H9 (cell line): ENCODE data around the gene HES3. TPM values are rescaled to one million over a fixed set of nuclear protein-coding genes. Genes with fewer than 3 reads are reported as not detected.

Experiments
- DNase-seq: peaks from one replicate; pipeline ENCODE4 v3.0.0-alpha.2; 2017
- H2AFZ ChIP-seq: one replicate; pipeline ENCODE4 v1.6.1; 2013; ENCODE audit warnings: mild to moderate bottlenecking, low read length, control low read depth, moderate library complexity
- H2AK5ac ChIP-seq: 2 replicates; pipeline ENCODE4 v1.6.1; 2013; ENCODE audit warnings: low read length, control low read depth, mixed read lengths; ENCODE audit not compliant: insufficient read length
- H2BK120ac ChIP-seq: one replicate; pipeline ENCODE4 v1.6.1; 2013; ENCODE audit warnings: low read depth, mild to moderate bottlenecking, low read length, control low read depth, inconsistent platforms; ENCODE audit not compliant: poor library complexity, severe bottlenecking
- H2BK12ac ChIP-seq: 2 replicates; pipeline ENCODE4 v1.6.1; 2013; ENCODE audit warnings: low read length, control low read depth, mixed read lengths, low read depth; ENCODE audit not compliant: insufficient read length
- H2BK15ac ChIP-seq: 2 replicates; pipeline ENCODE4 v1.6.1; 2013; ENCODE audit warnings: low read depth, low read length, control low read depth
- H2BK20ac ChIP-seq: one replicate; pipeline ENCODE4 v1.6.1; 2013; ENCODE audit warnings: low read depth, mild to moderate bottlenecking, low read length, control low read depth, inconsistent platforms; ENCODE audit not compliant: poor library complexity, severe bottlenecking
- H2BK5ac ChIP-seq: 2 replicates; pipeline ENCODE4 v1.6.1; 2013; ENCODE audit warnings: low read length, control low read depth, mixed read lengths; ENCODE audit not compliant: insufficient read length
- H3K14ac ChIP-seq: 2 replicates; pipeline ENCODE4 v1.6.1; 2013; ENCODE audit warnings: low read length, control low read depth; ENCODE audit not compliant: insufficient read depth
- H3K18ac ChIP-seq: 2 replicates; pipeline ENCODE4 v1.6.1; 2013; ENCODE audit warnings: low read depth, mild to moderate bottlenecking, mixed read lengths, low read length, control low read depth; ENCODE audit not compliant: insufficient read length
- H3K23ac ChIP-seq: 2 replicates; pipeline ENCODE4 v1.6.1; 2013; ENCODE audit warnings: low read length, control low read depth, mixed read lengths, low read depth; ENCODE audit not compliant: insufficient read length
- H3K23me2 ChIP-seq: 2 replicates; pipeline ENCODE4 v1.6.1; 2013; ENCODE audit warnings: low read depth, mild to moderate bottlenecking, mixed read lengths, low read length, control low read depth; ENCODE audit not compliant: insufficient read length, poor library complexity, severe bottlenecking
- H3K27ac ChIP-seq: 2 replicates; pipeline ENCODE4 v1.5.1; 2013; ENCODE audit warnings: low read length, control low read depth, mixed read lengths, low read depth; ENCODE audit not compliant: insufficient read length
- H3K27me3 ChIP-seq: 2 replicates; pipeline ENCODE4 v1.6.1; 2013; ENCODE audit warnings: low read length, control low read depth, inconsistent platforms; ENCODE audit not compliant: insufficient read depth
- H3K4ac ChIP-seq: 2 replicates; pipeline ENCODE4 v1.6.1; 2013; ENCODE audit warnings: low read depth, mild to moderate bottlenecking, control low read depth, inconsistent platforms, low read length, moderate library complexity
- H3K4me1 ChIP-seq: 2 replicates; pipeline ENCODE4 v1.6.1; 2013; ENCODE audit warnings: low read length, control low read depth, inconsistent platforms; ENCODE audit not compliant: insufficient read depth
- H3K4me2 ChIP-seq: 2 replicates; pipeline ENCODE4 v1.6.1; 2013; ENCODE audit warnings: low read length, control low read depth, mixed read lengths; ENCODE audit not compliant: insufficient read length, insufficient read depth
- H3K56ac ChIP-seq: 2 replicates; pipeline ENCODE4 v1.6.1; 2013; ENCODE audit warnings: low read depth, mild to moderate bottlenecking, mixed read lengths, low read length, control low read depth; ENCODE audit not compliant: insufficient read length
- H3K79me1 ChIP-seq: 2 replicates; pipeline ENCODE4 v1.6.1; 2013; ENCODE audit warnings: low read depth, mild to moderate bottlenecking, moderate library complexity, low read length, control low read depth, inconsistent platforms; ENCODE audit not compliant: insufficient read depth, poor library complexity, severe bottlenecking
- H3K79me2 ChIP-seq: 2 replicates; pipeline ENCODE4 v1.6.1; 2013; ENCODE audit warnings: low read length, control low read depth, inconsistent platforms; ENCODE audit not compliant: insufficient read depth
- H3K9ac ChIP-seq: 2 replicates; pipeline ENCODE4 v1.6.1; 2013; ENCODE audit warnings: low read length, control low read depth, mixed read lengths; ENCODE audit not compliant: insufficient read length; ENCODE audit errors: extremely low read depth
- H3K9me3 ChIP-seq: one replicate; pipeline ENCODE4 v1.6.1; 2013; ENCODE audit warnings: low read depth, low read length, inconsistent platforms; ENCODE audit not compliant: control insufficient read depth
- H3T11ph ChIP-seq: one replicate; pipeline ENCODE4 v1.6.1; 2013; ENCODE audit warnings: mild to moderate bottlenecking, low read length, control low read depth, inconsistent platforms
- H4K20me1 ChIP-seq: one replicate; pipeline ENCODE4 v1.6.1; 2013; ENCODE audit not compliant: control insufficient read depth, insufficient read length, insufficient read depth
- H4K5ac ChIP-seq: 2 replicates; pipeline ENCODE4 v1.6.1; 2013; ENCODE audit warnings: low read depth, mild to moderate bottlenecking, mixed read lengths, low read length, control low read depth; ENCODE audit not compliant: insufficient read length
- H4K8ac ChIP-seq: replicated peaks from 2 replicates; pipeline ENCODE4 v1.6.1; 2013; ENCODE audit warnings: low read length, control low read depth, mixed read lengths, low read depth; ENCODE audit not compliant: insufficient read length
- H4K91ac ChIP-seq: 2 replicates; pipeline ENCODE4 v1.6.1; 2013; ENCODE audit warnings: low read depth, mild to moderate bottlenecking, moderate library complexity, mixed read lengths, low read length, control low read depth; ENCODE audit not compliant: insufficient read length
- H3K27ac Mint-ChIP-seq, 3 experiments: 2 replicates in 2 of 3; 3 replicates in 1 of 3; pipeline ENCODE4 v1.8.0; 2020 to 2021; ENCODE audit warnings: mixed read lengths in 3 of 3, mild to moderate bottlenecking in 1 of 3, moderate library complexity in 1 of 3
- H3K27me3 Mint-ChIP-seq: 2 replicates; pipeline ENCODE4 v1.8.0; 2021; ENCODE audit warnings: low read depth, mild to moderate bottlenecking, moderate library complexity, mixed read lengths
- H3K36me3 Mint-ChIP-seq, 3 experiments: 2 replicates in 2 of 3; 3 replicates in 1 of 3; pipeline ENCODE4 v1.8.0; 2020 to 2021; ENCODE audit warnings: low read depth in 3 of 3, mixed read lengths in 3 of 3; ENCODE audit not compliant: insufficient read depth in 1 of 3
- H3K4me1 Mint-ChIP-seq, 2 experiments: 2 replicates each; pipeline ENCODE4 v1.8.0; 2020; ENCODE audit warnings: mixed read lengths in 2 of 2
- H3K4me3 Mint-ChIP-seq, 2 experiments: 2 replicates in 1 of 2; 3 replicates in 1 of 2; pipeline ENCODE4 v1.8.0; 2020 to 2021; ENCODE audit warnings: mild to moderate bottlenecking in 2 of 2, mixed read lengths in 2 of 2, moderate library complexity in 1 of 2
- H3K9me3 Mint-ChIP-seq, 2 experiments: 2 replicates in 1 of 2; 3 replicates in 1 of 2; pipeline ENCODE4 v1.8.0; 2020; ENCODE audit warnings: mild to moderate bottlenecking in 2 of 2, mixed read lengths in 2 of 2, moderate library complexity in 1 of 2
- CTCF ChIP-seq: fragments of 200-600 bp; sonication (generic); conservative IDR thresholded peaks from 3 replicates; pipeline ENCODE4 v1.8.0; 2021; ENCODE audit warnings: antibody characterized with exemption, mild to moderate bottlenecking
- WGBS: extraction: QIAGEN DNeasy Blood & Tissue Kit; methylation state at CpG from one replicate; pipeline ENCODE4 v1.1.7; 2013; ENCODE audit warnings: missing lambda C conversion rate, low lambda C conversion rate, mixed read lengths; ENCODE audit not compliant: insufficient read length; ENCODE audit errors: extremely low coverage; 5-methylcytosine and 5-hydroxymethylcytosine counted together
- total RNA-seq: library from RNA; stranded (reverse); gene quantifications from 2 replicates; pipeline ENCODE4 v1.2.1, GENCODE V29; 2021

Gene HES3
- total RNA-seq, 1 experiment from 2014 or later = 89.9 TPM

DNA sequence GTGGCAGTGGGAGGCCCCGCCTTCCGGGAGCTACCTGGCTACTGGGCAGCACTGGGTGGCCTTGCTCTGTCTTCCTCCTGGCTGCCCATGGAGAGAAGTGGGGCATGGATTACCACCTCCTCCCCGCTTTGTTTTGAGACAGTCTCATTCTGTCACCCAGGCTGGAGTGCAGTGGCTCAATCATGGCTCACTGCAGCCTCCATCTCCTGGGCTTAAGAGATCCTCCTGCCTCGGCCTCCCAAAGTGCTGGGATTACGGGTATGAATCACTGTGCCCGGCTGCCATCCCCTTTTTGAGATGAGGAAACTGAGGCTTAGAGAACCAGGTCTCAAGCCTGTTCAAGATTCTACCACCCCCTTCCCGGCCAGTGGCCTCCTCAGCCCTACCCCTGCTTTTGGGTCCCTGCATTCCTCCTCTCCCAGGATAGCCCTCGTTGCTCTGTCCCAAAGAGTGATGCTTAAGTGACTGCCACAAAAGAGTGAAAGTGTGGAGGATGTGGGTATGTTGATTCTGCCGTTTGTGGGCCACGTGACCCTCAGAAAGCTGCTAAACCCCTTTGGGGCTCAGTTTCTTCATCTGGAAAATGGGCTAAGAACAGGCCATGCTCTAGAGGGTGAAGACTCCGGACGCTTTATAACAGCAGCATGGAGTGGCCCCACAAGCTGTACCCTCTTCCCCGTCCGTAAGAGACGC is 7.8 kb downstream of the HES3 start:
- H3K4me1 Mint-ChIP-seq = peaks cover 10 to 14% of the 10 kb centered on the region in 2 experiments
- H2BK15ac ChIP-seq = no peak overlapping the region
- H2BK120ac ChIP-seq = no peak overlapping the region
- H3K27me3 ChIP-seq = peaks cover 18% of the 10 kb centered on the region; the same call in 1 of the 2 replicates
- peaks cover 3% of the 10 kb centered on the region for H3K23me2 ChIP-seq
- WGBS = no CpG with 5 or more reads among the region's 15 CpGs
- H2AK5ac ChIP-seq = no peak overlapping the region
- H3K27me3 Mint-ChIP-seq = peaks cover 60% of the 10 kb centered on the region
- H2BK20ac ChIP-seq = no peak overlapping the region
- no peak overlapping the region for H2BK5ac ChIP-seq
- DNase-seq = no peak
- no peak overlapping the region for H4K91ac ChIP-seq
- H4K8ac ChIP-seq = no peak overlapping the region
- no peaks in the 10 kb centered on the region for H3K9me3 Mint-ChIP-seq
- no peak overlapping the region for H3K4me2 ChIP-seq
- H3T11ph ChIP-seq = no peak overlapping the region
- H2AFZ ChIP-seq = no peak overlapping the region
- no peaks in the 10 kb centered on the region for H3K9me3 ChIP-seq
- H3K27ac ChIP-seq = no peak overlapping the region
- H4K5ac ChIP-seq = no peak overlapping the region
- H3K56ac ChIP-seq = no peak overlapping the region
- H3K9ac ChIP-seq = no peak overlapping the region
- H3K4me1 ChIP-seq = no peaks in the 10 kb centered on the region
- no peak overlapping the region for H2BK12ac ChIP-seq
- H3K4ac ChIP-seq = no peak overlapping the region
- no peaks in the 10 kb centered on the region for H3K79me2 ChIP-seq
- H3K36me3 Mint-ChIP-seq = peaks cover 0 to 3% (median 2%) of the 10 kb centered on the region in 3 experiments; a peak in 4 of 7 replicates
- no peak overlapping the region for H3K14ac ChIP-seq
- no peak overlapping the region for H3K27ac Mint-ChIP-seq
- H3K18ac ChIP-seq = no peak overlapping the region
- H3K4me3 Mint-ChIP-seq = no peak overlapping the region; a peak in 1 of 5 replicates
- no peaks in the 10 kb centered on the region for H4K20me1 ChIP-seq
- H3K79me1 ChIP-seq = no peaks in the 10 kb centered on the region
- no peak for TF ChIP-seq CTCF
- no peak overlapping the region for H3K23ac ChIP-seq
